ENCODE data around the gene GMPPA.

GMPPA gene

DNA sequence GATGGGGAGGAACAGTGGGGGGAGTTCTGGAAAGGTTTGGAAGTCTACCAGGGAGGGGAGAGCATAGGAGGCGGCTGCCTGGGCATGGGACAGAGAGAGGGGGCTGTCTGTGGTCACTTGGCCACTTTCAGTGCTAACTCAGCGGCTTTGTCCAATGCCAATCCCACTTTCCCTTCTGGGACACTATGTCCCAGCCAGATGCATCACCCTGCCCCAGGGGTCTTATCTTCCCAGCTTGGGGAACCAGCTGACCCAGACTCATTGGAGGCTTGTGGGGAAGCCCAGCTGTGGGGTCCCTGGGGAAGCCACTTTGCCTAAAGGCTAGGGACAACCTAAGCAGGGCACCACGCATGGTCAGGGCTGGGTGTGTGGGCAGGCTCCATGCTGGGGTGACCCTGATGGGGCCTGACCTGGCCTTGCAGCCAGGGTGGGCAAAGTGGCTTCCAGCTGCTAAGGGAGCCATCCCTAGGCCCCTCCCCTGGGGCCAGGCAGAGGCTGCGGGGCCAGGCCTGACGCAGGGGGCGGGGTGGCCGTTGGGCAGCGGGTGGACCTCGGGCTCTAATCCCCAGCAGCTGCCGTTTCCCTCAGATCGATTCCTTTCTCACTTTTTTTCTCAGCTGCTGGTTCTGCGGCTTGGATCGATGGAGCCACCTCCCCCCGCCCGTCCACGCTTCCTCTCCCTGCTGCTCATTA lies 14.0 kb downstream of the GMPPA start:
- peaks cover 26% of the 10 kb centered on the region for H3K4me1 Mint-ChIP-seq (ENCODE audit: low read depth)
- peaks cover 2% of the 10 kb centered on the region for H3K36me3 Mint-ChIP-seq (ENCODE audit: low read depth)
- peaks cover 87% of the 10 kb centered on the region for H3K27me3 Mint-ChIP-seq
- no peaks in the 10 kb centered on the region for H3K9me3 Mint-ChIP-seq
- H3K27ac Mint-ChIP-seq: no peak overlapping the region
- no peak for DNase-seq
- no peak overlapping the region for H3K4me3 Mint-ChIP-seq

DNA sequence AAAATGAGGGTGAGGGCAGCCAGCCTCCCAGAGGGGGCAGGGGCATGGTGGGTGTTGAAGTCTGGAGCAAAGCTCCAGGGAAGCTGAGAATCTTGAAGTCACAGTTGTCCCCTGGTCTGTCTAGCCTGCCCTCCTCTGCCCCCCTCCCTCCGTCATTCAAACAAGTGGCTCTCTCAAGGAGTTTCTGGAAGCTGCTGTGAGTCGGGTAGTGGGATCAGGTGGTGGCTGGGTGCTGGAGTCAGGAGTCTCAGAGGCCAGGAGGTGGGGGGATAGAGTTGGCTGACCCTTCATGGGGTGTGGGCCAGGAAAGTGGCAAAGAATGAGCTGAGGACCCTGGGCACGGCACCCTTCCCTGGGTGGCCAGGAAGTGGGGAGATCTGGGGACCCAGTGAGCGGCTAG lies 15.1 kb downstream of the GMPPA start:
- H3K36me3 Mint-ChIP-seq (ENCODE audit: low read depth): no peaks in the 10 kb centered on the region
- DNase-seq: no peak
- no peaks in the 10 kb centered on the region for H3K9me3 Mint-ChIP-seq
- H3K27me3 Mint-ChIP-seq: peaks cover 86% of the 10 kb centered on the region
- H3K4me3 Mint-ChIP-seq: no peak overlapping the region
- no peak overlapping the region for H3K27ac Mint-ChIP-seq
- H3K4me1 Mint-ChIP-seq (ENCODE audit: low read depth): peaks cover 26% of the 10 kb centered on the region

DNA sequence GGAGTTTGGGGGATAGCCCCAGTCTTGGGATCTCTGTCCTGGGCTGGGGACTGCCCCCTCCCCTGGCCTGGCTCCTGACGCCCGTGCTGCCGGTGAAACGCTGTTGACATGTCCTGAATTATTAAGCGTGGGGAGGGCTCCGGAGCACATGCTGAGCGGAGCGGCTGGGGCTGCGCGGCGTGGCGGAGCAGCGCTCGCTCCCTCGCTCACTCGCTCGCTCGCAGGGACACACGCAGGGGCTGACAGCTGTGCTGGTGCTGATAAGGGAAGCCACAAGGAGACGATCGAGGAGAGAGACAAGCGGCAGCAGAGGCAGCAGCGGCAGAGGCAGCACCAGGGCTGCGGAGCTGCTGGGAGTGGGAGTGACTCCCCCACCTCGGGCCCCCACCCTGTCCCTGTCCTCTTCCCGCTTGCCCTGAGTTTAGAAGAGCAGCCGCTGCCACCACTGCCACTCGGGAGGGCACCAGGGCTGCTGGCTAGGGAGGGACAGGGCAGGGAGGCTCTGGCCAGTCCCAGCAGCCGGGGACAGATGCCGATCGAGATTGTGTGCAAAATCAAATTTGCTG lies 15.6 kb downstream of the GMPPA start, which contains the start of gene ASIC4:
Gene ASIC4 (plus strand): TSS at position 287 of the 566 bp plus-strand sequence. CDS start 243 bp downstream, at position 530.
- no peaks in the 10 kb centered on the region for H3K9me3 Mint-ChIP-seq
- H3K4me3 Mint-ChIP-seq: peak within 1 kb of the TSS; percentile 27
- peaks cover 26% of the 10 kb centered on the region for H3K4me1 Mint-ChIP-seq (ENCODE audit: low read depth)
- no peak for DNase-seq
- no peak within 1 kb of the TSS for H3K27ac Mint-ChIP-seq
- no peaks in the 10 kb centered on the region for H3K36me3 Mint-ChIP-seq (ENCODE audit: low read depth)
- H3K27me3 Mint-ChIP-seq: peaks cover 89% of the 10 kb centered on the region

DNA sequence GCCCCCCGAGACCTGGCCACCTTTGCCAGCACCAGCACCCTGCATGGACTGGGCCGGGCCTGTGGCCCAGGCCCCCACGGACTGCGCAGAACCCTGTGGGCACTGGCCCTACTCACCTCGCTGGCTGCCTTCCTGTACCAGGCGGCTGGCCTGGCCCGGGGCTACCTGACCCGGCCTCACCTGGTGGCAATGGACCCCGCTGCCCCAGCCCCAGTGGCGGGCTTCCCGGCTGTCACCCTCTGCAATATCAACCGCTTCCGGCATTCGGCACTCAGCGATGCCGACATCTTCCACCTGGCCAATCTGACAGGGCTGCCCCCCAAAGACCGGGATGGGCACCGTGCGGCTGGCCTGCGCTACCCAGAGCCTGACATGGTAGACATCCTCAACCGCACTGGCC lies 16.1 kb downstream of the GMPPA start:
- peaks cover 86% of the 10 kb centered on the region for H3K27me3 Mint-ChIP-seq
- DNase-seq: no peak
- peaks cover 21% of the 10 kb centered on the region for H3K4me1 Mint-ChIP-seq (ENCODE audit: low read depth)
- H3K36me3 Mint-ChIP-seq (ENCODE audit: low read depth): no peaks in the 10 kb centered on the region
- no peak overlapping the region for H3K27ac Mint-ChIP-seq
- no peaks in the 10 kb centered on the region for H3K9me3 Mint-ChIP-seq
- no peak overlapping the region for H3K4me3 Mint-ChIP-seq

DNA sequence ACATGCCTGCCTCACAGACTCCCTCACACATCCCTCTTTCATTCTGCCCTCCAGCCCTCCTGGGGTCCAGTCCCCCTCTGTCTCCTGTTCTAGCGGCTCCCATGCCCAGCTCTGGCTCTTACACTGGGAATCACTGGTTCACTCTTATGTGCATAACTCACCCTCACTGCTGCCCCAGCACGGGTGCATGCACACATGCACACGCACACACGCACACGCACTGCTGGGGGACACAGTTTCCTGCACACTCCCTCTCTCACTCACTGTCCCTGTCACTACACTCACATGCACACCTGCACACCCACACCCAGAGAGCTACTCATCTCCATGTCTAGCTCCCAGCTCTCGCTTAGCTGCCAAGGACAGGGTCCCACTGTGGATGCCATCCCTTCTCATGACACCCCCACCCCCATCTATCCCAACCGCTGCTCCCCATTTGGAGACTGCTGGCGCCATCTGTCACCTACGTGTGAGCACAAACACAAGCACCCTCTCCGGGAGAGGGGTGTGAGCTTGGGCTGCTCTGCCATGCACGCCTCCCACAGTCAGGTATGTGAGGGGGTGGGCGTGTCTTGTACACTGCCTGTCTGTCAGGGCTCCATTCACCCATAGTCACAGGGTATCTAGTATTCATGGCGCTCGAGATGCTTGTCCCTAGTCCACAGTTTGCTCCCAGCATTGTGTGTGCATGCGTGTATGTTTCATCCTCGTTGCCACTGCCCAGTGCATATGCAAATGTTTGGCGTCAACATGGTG lies 17.4 kb downstream of the GMPPA start:
- H3K4me3 Mint-ChIP-seq: no peak overlapping the region
- peaks cover 85% of the 10 kb centered on the region for H3K27me3 Mint-ChIP-seq
- no peaks in the 10 kb centered on the region for H3K36me3 Mint-ChIP-seq (ENCODE audit: low read depth)
- peaks cover 15% of the 10 kb centered on the region for H3K4me1 Mint-ChIP-seq (ENCODE audit: low read depth)
- no peaks in the 10 kb centered on the region for H3K9me3 Mint-ChIP-seq
- no peak for DNase-seq
- H3K27ac Mint-ChIP-seq: no peak overlapping the region

DNA sequence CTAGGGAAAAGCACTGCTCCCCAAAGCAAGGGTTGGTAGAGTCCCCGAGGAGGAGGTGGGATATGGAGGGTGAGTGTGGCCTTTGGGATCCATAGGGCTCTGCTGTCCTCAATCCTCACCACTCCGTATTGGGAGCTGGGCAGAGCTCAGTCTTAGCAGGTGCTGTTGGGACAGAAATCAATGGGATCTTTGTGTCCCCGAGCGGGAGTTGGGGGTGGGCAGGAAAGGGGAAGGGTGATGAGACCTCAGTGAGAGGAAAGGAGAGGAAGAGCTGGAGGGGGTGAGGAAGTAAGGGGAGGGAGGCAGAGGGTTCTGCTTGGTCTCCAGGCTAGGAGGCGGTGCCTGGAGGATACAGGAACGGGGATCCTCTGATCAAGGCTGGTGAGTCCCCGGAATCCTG lies 18.2 kb downstream of the GMPPA start:
- Mint-ChIP-seq H3K4me3 (no peak overlapping the region), H3K27me3 (peaks cover 87% of the 10 kb centered on the region), H3K9me3 (no peaks in the 10 kb centered on the region), H3K36me3 (ENCODE audit: low read depth) (no peaks in the 10 kb centered on the region), H3K27ac (no peak overlapping the region), H3K4me1 (ENCODE audit: low read depth) (peaks cover 20% of the 10 kb centered on the region)
- no peak for DNase-seq

DNA sequence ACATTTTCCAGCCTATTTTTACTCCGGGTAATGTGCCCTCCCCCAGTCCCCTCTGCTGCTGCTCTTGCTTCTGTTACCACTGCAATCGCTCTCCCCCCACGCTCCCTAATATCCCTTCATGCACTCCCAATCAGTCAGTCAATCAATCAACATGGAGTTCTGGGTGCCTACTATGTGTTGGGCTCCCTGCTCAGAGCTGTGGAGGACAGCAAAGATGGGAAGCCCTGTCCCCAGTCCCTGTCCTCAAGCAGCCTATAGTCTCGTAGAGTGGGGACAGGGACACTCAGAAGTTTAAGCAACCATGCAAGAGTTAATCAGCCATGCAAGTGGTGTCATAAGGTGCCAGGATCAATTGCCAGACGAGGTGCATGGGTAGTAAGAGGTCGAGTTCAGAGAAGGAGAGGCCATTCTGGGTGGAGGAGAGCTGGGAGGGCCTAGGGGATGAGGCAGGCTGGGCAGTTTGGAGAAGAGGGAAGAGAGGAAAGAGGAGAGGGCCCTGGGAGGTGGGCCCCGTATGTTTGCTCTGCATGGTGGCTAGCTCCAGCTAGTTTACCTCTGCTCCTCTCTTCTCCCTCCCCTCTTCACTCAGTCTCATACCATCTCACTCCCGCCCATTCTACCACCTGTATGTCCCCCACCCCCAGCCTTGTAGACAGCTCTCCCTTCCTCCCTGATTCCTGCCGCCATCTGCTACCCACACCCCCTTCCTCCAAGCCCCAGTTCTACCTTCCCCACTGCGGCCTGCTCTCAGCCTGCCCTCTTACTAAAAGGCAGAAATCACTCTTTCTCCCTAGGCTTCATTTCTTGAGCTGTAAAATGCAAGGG lies 19.5 kb downstream of the GMPPA start:
- Mint-ChIP-seq H3K27me3 (peaks cover 81% of the 10 kb centered on the region), H3K9me3 (no peaks in the 10 kb centered on the region), H3K36me3 (ENCODE audit: low read depth) (no peaks in the 10 kb centered on the region), H3K4me1 (ENCODE audit: low read depth) (peaks cover 20% of the 10 kb centered on the region), H3K4me3 (no peak overlapping the region), H3K27ac (no peak overlapping the region)
- no peak for DNase-seq

DNA sequence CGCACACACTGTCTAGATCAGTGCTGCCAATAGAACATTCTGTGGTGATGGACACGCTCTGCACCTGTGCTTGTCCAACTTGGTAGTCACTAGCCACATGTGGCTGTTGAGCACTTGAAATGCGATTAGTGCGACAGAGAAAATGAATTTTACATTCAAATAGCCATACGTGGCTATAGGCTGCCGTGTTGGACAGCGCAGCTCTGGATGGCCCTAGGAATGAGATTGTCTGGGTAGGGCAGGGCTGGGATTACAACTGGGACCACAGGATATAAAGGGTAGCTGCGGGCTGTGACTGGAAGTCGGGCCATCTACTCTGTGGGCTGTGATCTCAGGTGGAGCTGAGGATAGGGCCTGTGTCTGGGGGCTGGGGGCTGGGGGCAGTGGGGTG lies 20.8 kb downstream of the GMPPA start:
- Mint-ChIP-seq H3K9me3 (no peaks in the 10 kb centered on the region), H3K4me3 (no peak overlapping the region), H3K27ac (no peak overlapping the region), H3K4me1 (ENCODE audit: low read depth) (peaks cover 12% of the 10 kb centered on the region), H3K27me3 (peaks cover 81% of the 10 kb centered on the region), H3K36me3 (ENCODE audit: low read depth) (no peaks in the 10 kb centered on the region)
- no peak for DNase-seq

DNA sequence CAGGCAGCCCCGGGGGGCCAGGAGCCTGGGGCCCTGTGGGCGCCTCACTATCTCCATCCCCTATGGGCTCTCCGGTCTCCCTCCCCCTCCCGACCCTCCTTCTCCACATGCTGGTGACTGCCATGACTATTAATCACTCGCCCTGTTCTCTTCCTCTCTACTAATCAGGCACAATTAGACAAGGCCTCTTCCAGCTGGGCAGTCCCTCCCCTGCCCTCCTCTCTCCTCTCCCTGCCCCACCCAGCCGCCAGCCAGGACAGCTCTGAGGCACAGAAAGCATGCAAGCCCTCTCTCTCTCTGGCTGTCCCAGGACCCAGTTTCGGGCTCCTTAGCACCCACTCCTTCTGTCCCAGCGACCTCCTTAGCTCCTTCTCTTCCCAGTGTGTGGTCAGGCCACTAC lies 21.4 kb downstream of the GMPPA start:
- H3K27ac Mint-ChIP-seq: no peak overlapping the region

DNA sequence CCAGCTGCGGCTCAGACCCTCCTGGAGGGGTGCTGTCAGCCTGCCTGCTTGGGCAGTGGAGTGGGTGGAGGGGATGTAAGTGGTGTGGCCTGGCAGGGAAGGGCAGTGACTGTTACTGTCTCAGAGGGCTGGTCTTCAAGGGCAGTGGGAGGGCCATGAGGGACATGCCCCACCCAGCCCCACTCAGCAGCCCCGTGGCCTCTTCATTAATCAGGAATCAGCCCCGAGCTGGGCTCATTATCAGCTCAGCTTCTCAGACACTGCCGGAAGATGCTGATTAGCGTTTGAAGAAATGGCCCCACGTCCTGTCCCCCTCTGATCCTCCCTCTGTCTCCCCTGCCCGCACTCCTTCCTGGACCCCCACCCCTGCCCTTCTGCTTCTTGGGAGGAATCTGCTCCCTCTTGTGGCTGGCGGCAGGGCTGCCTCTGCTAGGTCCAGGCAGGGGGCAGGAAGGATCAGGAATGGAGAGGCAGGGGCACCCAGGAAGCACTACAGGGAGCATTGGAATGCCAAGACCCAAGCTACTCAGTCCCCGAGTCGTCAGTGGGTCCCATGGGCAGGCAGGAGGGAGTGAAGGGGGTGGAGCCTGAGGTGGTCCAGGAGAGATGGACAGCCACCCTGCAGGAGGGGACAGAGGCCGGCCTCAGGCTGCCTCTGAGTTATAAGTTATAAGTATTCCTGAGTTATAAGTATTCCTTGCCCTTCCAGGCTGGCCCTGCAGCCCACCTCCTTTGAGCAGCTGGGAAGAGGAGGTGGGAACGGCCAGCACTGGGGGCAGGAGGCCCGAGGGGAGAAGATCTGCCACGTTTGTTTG lies 22.6 kb downstream of the GMPPA start:
- Mint-ChIP-seq H3K4me1 (ENCODE audit: low read depth) (peaks cover 11% of the 10 kb centered on the region), H3K36me3 (ENCODE audit: low read depth) (no peaks in the 10 kb centered on the region), H3K27me3 (peaks cover 83% of the 10 kb centered on the region), H3K9me3 (no peaks in the 10 kb centered on the region), H3K27ac (no peak overlapping the region), H3K4me3 (no peak overlapping the region)
- no peak for DNase-seq

More for the DNA sequence above, 21.4 kb downstream of the GMPPA start:
- Mint-ChIP-seq H3K36me3 (ENCODE audit: low read depth) (no peaks in the 10 kb centered on the region), H3K4me3 (no peak overlapping the region), H3K27me3 (peaks cover 83% of the 10 kb centered on the region), H3K9me3 (no peaks in the 10 kb centered on the region), H3K4me1 (ENCODE audit: low read depth) (peaks cover 11% of the 10 kb centered on the region)
- no peak for DNase-seq

DNA sequence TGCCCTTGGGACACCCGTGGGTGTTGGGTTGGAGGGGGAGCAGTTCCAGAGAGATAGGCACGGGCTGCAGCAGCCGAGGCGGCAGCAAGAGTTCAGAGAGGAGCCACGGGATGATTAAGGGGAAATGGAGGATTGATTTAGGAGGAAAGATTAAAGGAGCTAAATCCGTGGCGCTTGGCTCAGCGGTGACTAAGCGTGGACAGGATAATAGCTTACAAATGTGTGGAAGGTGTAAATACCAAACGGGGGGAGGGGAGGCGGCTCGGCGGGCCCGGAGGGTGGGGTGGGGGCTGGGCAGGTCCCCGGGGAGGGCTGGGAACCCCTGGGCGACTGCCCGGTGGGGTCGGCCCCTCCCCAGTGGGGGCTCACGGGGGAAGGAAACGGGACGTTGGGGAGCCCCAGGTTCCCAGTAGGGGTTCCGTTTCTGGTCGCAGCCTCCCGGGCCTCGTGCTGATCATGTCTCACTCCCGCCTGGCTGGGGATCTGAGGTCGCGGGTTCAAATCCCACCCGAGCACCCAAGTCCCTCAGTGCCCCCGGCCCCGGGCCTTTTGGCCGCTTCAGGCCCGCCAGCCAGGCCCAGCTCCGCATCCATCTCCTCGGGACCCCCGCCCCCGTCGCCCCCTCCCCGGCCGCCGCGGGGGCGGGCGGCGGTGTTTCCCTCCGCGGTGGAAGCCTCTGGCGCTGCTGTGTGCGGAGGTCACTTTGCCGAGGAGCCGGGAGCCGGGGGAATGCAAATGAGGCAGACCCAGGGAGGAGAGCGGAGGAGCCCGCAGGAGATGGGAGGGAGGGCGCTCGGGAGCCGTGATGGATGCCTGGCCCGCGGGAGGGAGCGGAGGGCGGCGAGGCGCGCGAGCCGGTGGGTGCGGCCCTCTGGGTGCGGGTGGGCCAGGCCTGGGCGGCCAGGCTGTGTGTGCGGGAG lies 23.7 kb downstream of the GMPPA start:
- Mint-ChIP-seq H3K4me1 (ENCODE audit: low read depth) (peaks cover 11% of the 10 kb centered on the region), H3K9me3 (no peaks in the 10 kb centered on the region), H3K36me3 (ENCODE audit: low read depth) (no peaks in the 10 kb centered on the region), H3K4me3 (no peak overlapping the region), H3K27ac (no peak overlapping the region), H3K27me3 (peaks cover 83% of the 10 kb centered on the region)
- DNase-seq: no peak

DNA sequence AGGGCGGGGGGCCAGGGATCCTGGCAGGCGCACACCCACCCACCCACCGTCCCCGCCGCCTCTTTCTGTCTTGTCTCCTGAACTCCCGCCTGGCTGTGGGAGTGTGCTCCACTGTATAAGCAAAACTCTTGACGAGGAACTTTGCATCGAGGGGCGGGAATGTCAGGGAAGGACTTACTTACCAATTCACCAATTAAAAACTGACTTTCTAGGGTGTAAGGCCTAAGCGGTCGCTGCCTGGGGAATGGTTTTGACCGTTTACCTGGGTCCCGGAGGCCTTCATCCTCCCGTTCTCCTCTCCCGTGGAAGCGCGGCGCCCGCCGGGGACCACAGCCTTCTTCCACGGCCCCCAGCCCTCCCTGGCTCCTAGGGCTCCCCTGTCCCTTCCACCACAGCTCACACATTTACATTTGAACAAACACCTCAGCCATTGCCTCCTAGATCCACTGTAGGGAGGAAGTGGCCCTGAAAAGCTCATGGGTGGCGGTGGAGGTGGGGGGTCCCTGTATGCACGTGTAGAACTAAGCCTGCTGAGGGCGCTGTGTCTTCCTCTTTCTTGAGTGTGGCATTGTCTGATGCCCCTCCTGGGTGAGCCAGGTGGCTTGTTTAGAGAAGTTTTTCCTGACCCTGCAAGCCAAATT lies 24.5 kb downstream of the GMPPA start:
- Mint-ChIP-seq H3K27ac (no peak overlapping the region), H3K4me1 (ENCODE audit: low read depth) (peaks cover 11% of the 10 kb centered on the region), H3K36me3 (ENCODE audit: low read depth) (no peaks in the 10 kb centered on the region), H3K27me3 (peaks cover 82% of the 10 kb centered on the region), H3K4me3 (no peak overlapping the region), H3K9me3 (no peaks in the 10 kb centered on the region)
- DNase-seq: no peak

DNA sequence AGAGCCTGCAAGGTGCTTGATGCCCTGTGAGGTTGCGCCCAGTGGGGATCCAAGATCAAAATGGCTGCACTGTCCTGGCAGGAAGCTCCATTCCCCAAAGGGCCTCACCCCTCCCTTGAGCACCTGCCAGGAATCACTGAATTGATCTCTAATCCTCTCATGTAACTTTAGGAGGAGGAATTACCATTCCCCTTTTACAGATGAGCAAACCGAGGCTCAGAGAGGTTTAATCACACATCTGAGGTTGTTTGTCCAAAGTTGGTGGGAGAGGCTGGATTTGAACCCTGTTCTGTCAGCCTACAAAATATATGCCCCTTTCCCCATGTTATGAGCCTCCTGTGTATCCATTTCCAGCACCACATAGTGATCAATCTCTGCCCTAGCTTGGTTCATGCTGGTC lies 26.1 kb downstream of the GMPPA start:
- DNase-seq: no peak
- no peaks in the 10 kb centered on the region for H3K9me3 Mint-ChIP-seq
- H3K4me3 Mint-ChIP-seq: no peak overlapping the region
- no peaks in the 10 kb centered on the region for H3K36me3 Mint-ChIP-seq (ENCODE audit: low read depth)
- H3K27ac Mint-ChIP-seq: no peak overlapping the region
- peaks cover 11% of the 10 kb centered on the region for H3K4me1 Mint-ChIP-seq (ENCODE audit: low read depth)
- peaks cover 90% of the 10 kb centered on the region for H3K27me3 Mint-ChIP-seq
